ENCODE data around the gene CLCN4. TPM values are rescaled to one million over a fixed set of nuclear protein-coding genes. Genes with fewer than 3 reads are reported as not detected.

The CLCN4 gene
- total RNA-seq, 4 donors from 2014 or later, result 0.79 to 1.1 TPM; not detected in 2

- no peak overlapping the region for H3K27ac ChIP-seq
- intact Hi-C loops (cut with DNase I; ENCODE audit: low total_unique reads), result no loop called here
- WGBS, 2 donors (ENCODE audit: low coverage in 1 of 2), result 82% methylated on average over 5 of the region's 5 CpGs; no CpG with 5 or more reads in 1 of the 2 donors
Observed at GRCh38 chrX:10242026-10242425, 85.3 kb downstream of the CLCN4 start.

GRCh38 chrX:10243106-10243505, 86.3 kb downstream of the CLCN4 start:
- WGBS, 2 donors (ENCODE audit: low coverage in 1 of 2), result 18 to 71% methylated on average over 2 to 4 of the region's 4 CpGs
- Histone ChIP-seq H3K36me3 (no peaks in the 10 kb centered on the region), H3K9me3 (no peaks in the 10 kb centered on the region), H3K4me3 (no peak overlapping the region), H3K27me3 (no peaks in the 10 kb centered on the region), H3K4me1 (no peaks in the 10 kb centered on the region), H3K27ac (no peak overlapping the region)
- in situ Hi-C loops (cut with MboI; ENCODE audit: low pct_ligation_motif_present in 1 of 4, low pct_unique_long_range_greater_than_20kb in 1 of 4, low sequenced_read_pairs in 3 of 4), result no loop called here
- TF ChIP-seq POLR2A (IDR thresholded peaks at IDR 0.05) (no peak), POLR2AphosphoS5 (IDR thresholded peaks at IDR 0.05) (no peak), CTCF (IDR thresholded peaks at IDR 0.05) (no peak)
- DNase-seq, result no peak
- intact Hi-C loops (cut with DNase I; ENCODE audit: low total_unique reads), result no loop called here

More at GRCh38 chrX:10242026-10242425, 85.3 kb downstream of the CLCN4 start:
- in situ Hi-C loops (cut with MboI; ENCODE audit: low pct_ligation_motif_present in 1 of 4, low pct_unique_long_range_greater_than_20kb in 1 of 4, low sequenced_read_pairs in 3 of 4), result no loop called here
- no peaks in the 10 kb centered on the region for H3K9me3 ChIP-seq
- H3K36me3 ChIP-seq, result no peaks in the 10 kb centered on the region
- no peak for DNase-seq
- H3K4me1 ChIP-seq, result no peaks in the 10 kb centered on the region
- no peak overlapping the region for H3K4me3 ChIP-seq
- H3K27me3 ChIP-seq, result no peaks in the 10 kb centered on the region
- TF ChIP-seq POLR2AphosphoS5 (IDR thresholded peaks at IDR 0.05) (no peak), POLR2A (IDR thresholded peaks at IDR 0.05) (no peak), EP300 (IDR thresholded peaks at IDR 0.05; ENCODE audit: low read depth) (no peak), CTCF (IDR thresholded peaks at IDR 0.05) (no peak)

GRCh38 chrX:10244915-10245622, 88.3 kb downstream of the CLCN4 start:
- Histone ChIP-seq H3K27ac (no peak overlapping the region), H3K36me3 (no peaks in the 10 kb centered on the region), H3K27me3 (no peaks in the 10 kb centered on the region), H3K4me3 (no peak overlapping the region), H3K9me3 (no peaks in the 10 kb centered on the region), H3K4me1 (no peaks in the 10 kb centered on the region)
- DNase-seq, result no peak
- no peak for TF ChIP-seq POLR2AphosphoS5 (IDR thresholded peaks at IDR 0.05)
- TF ChIP-seq CTCF (IDR thresholded peaks at IDR 0.05), result no peak
- TF ChIP-seq POLR2A (IDR thresholded peaks at IDR 0.05), result no peak
- no peak for TF ChIP-seq EP300 (IDR thresholded peaks at IDR 0.05; ENCODE audit: low read depth)
- 61% methylated on average over 9 of the region's 9 CpGs; no CpG with 5 or more reads in 1 of the 2 donors for WGBS, 2 donors (ENCODE audit: low coverage in 1 of 2)
- in situ Hi-C loops (cut with MboI; ENCODE audit: low pct_ligation_motif_present in 1 of 4, low pct_unique_long_range_greater_than_20kb in 1 of 4, low sequenced_read_pairs in 3 of 4), result no loop called here
- intact Hi-C loops (cut with DNase I; ENCODE audit: low total_unique reads), result no loop called here

- Histone ChIP-seq H3K36me3 (no peaks in the 10 kb centered on the region), H3K9me3 (no peaks in the 10 kb centered on the region), H3K27me3 (no peaks in the 10 kb centered on the region), H3K4me3 (no peak overlapping the region), H3K4me1 (no peaks in the 10 kb centered on the region), H3K27ac (no peak overlapping the region)
- intact Hi-C loops (cut with DNase I; ENCODE audit: low total_unique reads) (no loop called here), in situ Hi-C loops (cut with MboI; ENCODE audit: low pct_ligation_motif_present in 1 of 4, low pct_unique_long_range_greater_than_20kb in 1 of 4, low sequenced_read_pairs in 3 of 4) (no loop called here)
- WGBS, 2 donors (ENCODE audit: low coverage in 1 of 2), result 82% methylated on average over 4 of the region's 4 CpGs; no CpG with 5 or more reads in 1 of the 2 donors
- DNase-seq, result no peak
- no peak for TF ChIP-seq EP300 (IDR thresholded peaks at IDR 0.05; ENCODE audit: low read depth)
- no peak for TF ChIP-seq POLR2A (IDR thresholded peaks at IDR 0.05)
- TF ChIP-seq POLR2AphosphoS5 (IDR thresholded peaks at IDR 0.05), result no peak
- no peak for TF ChIP-seq CTCF (IDR thresholded peaks at IDR 0.05)
Observed at GRCh38 chrX:10245886-10246285, 89.1 kb downstream of the CLCN4 start.
